H9 (cell line): Measurements from ENCODE around the gene TOM1L2. TPM values are rescaled to one million over a fixed set of nuclear protein-coding genes. Genes with fewer than 3 reads are reported as not detected.

Experiments used
- DNase-seq: peaks from one replicate; pipeline ENCODE4 v3.0.0-alpha.2; 2017
- H2AFZ ChIP-seq: one replicate; pipeline ENCODE4 v1.6.1; 2013; ENCODE audit warnings: mild to moderate bottlenecking, low read length, control low read depth, moderate library complexity
- H2AK5ac ChIP-seq: 2 replicates; pipeline ENCODE4 v1.6.1; 2013; ENCODE audit warnings: low read length, control low read depth, mixed read lengths; ENCODE audit not compliant: insufficient read length
- H2BK120ac ChIP-seq: one replicate; pipeline ENCODE4 v1.6.1; 2013; ENCODE audit warnings: low read depth, mild to moderate bottlenecking, low read length, control low read depth, inconsistent platforms; ENCODE audit not compliant: poor library complexity, severe bottlenecking
- H2BK12ac ChIP-seq: 2 replicates; pipeline ENCODE4 v1.6.1; 2013; ENCODE audit warnings: low read length, control low read depth, mixed read lengths, low read depth; ENCODE audit not compliant: insufficient read length
- H2BK15ac ChIP-seq: 2 replicates; pipeline ENCODE4 v1.6.1; 2013; ENCODE audit warnings: low read depth, low read length, control low read depth
- H2BK20ac ChIP-seq: one replicate; pipeline ENCODE4 v1.6.1; 2013; ENCODE audit warnings: low read depth, mild to moderate bottlenecking, low read length, control low read depth, inconsistent platforms; ENCODE audit not compliant: poor library complexity, severe bottlenecking
- H2BK5ac ChIP-seq: 2 replicates; pipeline ENCODE4 v1.6.1; 2013; ENCODE audit warnings: low read length, control low read depth, mixed read lengths; ENCODE audit not compliant: insufficient read length
- H3K14ac ChIP-seq: 2 replicates; pipeline ENCODE4 v1.6.1; 2013; ENCODE audit warnings: low read length, control low read depth; ENCODE audit not compliant: insufficient read depth
- H3K18ac ChIP-seq: 2 replicates; pipeline ENCODE4 v1.6.1; 2013; ENCODE audit warnings: low read depth, mild to moderate bottlenecking, mixed read lengths, low read length, control low read depth; ENCODE audit not compliant: insufficient read length
- H3K23ac ChIP-seq: 2 replicates; pipeline ENCODE4 v1.6.1; 2013; ENCODE audit warnings: low read length, control low read depth, mixed read lengths, low read depth; ENCODE audit not compliant: insufficient read length
- H3K23me2 ChIP-seq: 2 replicates; pipeline ENCODE4 v1.6.1; 2013; ENCODE audit warnings: low read depth, mild to moderate bottlenecking, mixed read lengths, low read length, control low read depth; ENCODE audit not compliant: insufficient read length, poor library complexity, severe bottlenecking
- H3K27ac ChIP-seq: 2 replicates; pipeline ENCODE4 v1.5.1; 2013; ENCODE audit warnings: low read length, control low read depth, mixed read lengths, low read depth; ENCODE audit not compliant: insufficient read length
- H3K27me3 ChIP-seq: 2 replicates; pipeline ENCODE4 v1.6.1; 2013; ENCODE audit warnings: low read length, control low read depth, inconsistent platforms; ENCODE audit not compliant: insufficient read depth
- H3K4ac ChIP-seq: 2 replicates; pipeline ENCODE4 v1.6.1; 2013; ENCODE audit warnings: low read depth, mild to moderate bottlenecking, control low read depth, inconsistent platforms, low read length, moderate library complexity
- H3K4me1 ChIP-seq: 2 replicates; pipeline ENCODE4 v1.6.1; 2013; ENCODE audit warnings: low read length, control low read depth, inconsistent platforms; ENCODE audit not compliant: insufficient read depth
- H3K4me2 ChIP-seq: 2 replicates; pipeline ENCODE4 v1.6.1; 2013; ENCODE audit warnings: low read length, control low read depth, mixed read lengths; ENCODE audit not compliant: insufficient read length, insufficient read depth
- H3K56ac ChIP-seq: 2 replicates; pipeline ENCODE4 v1.6.1; 2013; ENCODE audit warnings: low read depth, mild to moderate bottlenecking, mixed read lengths, low read length, control low read depth; ENCODE audit not compliant: insufficient read length
- H3K79me1 ChIP-seq: 2 replicates; pipeline ENCODE4 v1.6.1; 2013; ENCODE audit warnings: low read depth, mild to moderate bottlenecking, moderate library complexity, low read length, control low read depth, inconsistent platforms; ENCODE audit not compliant: insufficient read depth, poor library complexity, severe bottlenecking
- H3K79me2 ChIP-seq: 2 replicates; pipeline ENCODE4 v1.6.1; 2013; ENCODE audit warnings: low read length, control low read depth, inconsistent platforms; ENCODE audit not compliant: insufficient read depth
- H3K9ac ChIP-seq: 2 replicates; pipeline ENCODE4 v1.6.1; 2013; ENCODE audit warnings: low read length, control low read depth, mixed read lengths; ENCODE audit not compliant: insufficient read length; ENCODE audit errors: extremely low read depth
- H3K9me3 ChIP-seq: one replicate; pipeline ENCODE4 v1.6.1; 2013; ENCODE audit warnings: low read depth, low read length, inconsistent platforms; ENCODE audit not compliant: control insufficient read depth
- H3T11ph ChIP-seq: one replicate; pipeline ENCODE4 v1.6.1; 2013; ENCODE audit warnings: mild to moderate bottlenecking, low read length, control low read depth, inconsistent platforms
- H4K20me1 ChIP-seq: one replicate; pipeline ENCODE4 v1.6.1; 2013; ENCODE audit not compliant: control insufficient read depth, insufficient read length, insufficient read depth
- H4K5ac ChIP-seq: 2 replicates; pipeline ENCODE4 v1.6.1; 2013; ENCODE audit warnings: low read depth, mild to moderate bottlenecking, mixed read lengths, low read length, control low read depth; ENCODE audit not compliant: insufficient read length
- H4K8ac ChIP-seq: replicated peaks from 2 replicates; pipeline ENCODE4 v1.6.1; 2013; ENCODE audit warnings: low read length, control low read depth, mixed read lengths, low read depth; ENCODE audit not compliant: insufficient read length
- H4K91ac ChIP-seq: 2 replicates; pipeline ENCODE4 v1.6.1; 2013; ENCODE audit warnings: low read depth, mild to moderate bottlenecking, moderate library complexity, mixed read lengths, low read length, control low read depth; ENCODE audit not compliant: insufficient read length
- H3K27ac Mint-ChIP-seq, 3 experiments: 2 replicates in 2 of 3; 3 replicates in 1 of 3; pipeline ENCODE4 v1.8.0; 2020 to 2021; ENCODE audit warnings: mixed read lengths in 3 of 3, mild to moderate bottlenecking in 1 of 3, moderate library complexity in 1 of 3
- H3K27me3 Mint-ChIP-seq: 2 replicates; pipeline ENCODE4 v1.8.0; 2021; ENCODE audit warnings: low read depth, mild to moderate bottlenecking, moderate library complexity, mixed read lengths
- H3K36me3 Mint-ChIP-seq, 3 experiments: 2 replicates in 2 of 3; 3 replicates in 1 of 3; pipeline ENCODE4 v1.8.0; 2020 to 2021; ENCODE audit warnings: low read depth in 3 of 3, mixed read lengths in 3 of 3; ENCODE audit not compliant: insufficient read depth in 1 of 3
- H3K4me1 Mint-ChIP-seq, 2 experiments: 2 replicates each; pipeline ENCODE4 v1.8.0; 2020; ENCODE audit warnings: mixed read lengths in 2 of 2
- H3K4me3 Mint-ChIP-seq, 2 experiments: 2 replicates in 1 of 2; 3 replicates in 1 of 2; pipeline ENCODE4 v1.8.0; 2020 to 2021; ENCODE audit warnings: mild to moderate bottlenecking in 2 of 2, mixed read lengths in 2 of 2, moderate library complexity in 1 of 2
- H3K9me3 Mint-ChIP-seq, 2 experiments: 2 replicates in 1 of 2; 3 replicates in 1 of 2; pipeline ENCODE4 v1.8.0; 2020; ENCODE audit warnings: mild to moderate bottlenecking in 2 of 2, mixed read lengths in 2 of 2, moderate library complexity in 1 of 2
- CTCF ChIP-seq: fragments of 200-600 bp; sonication (generic); conservative IDR thresholded peaks from 3 replicates; pipeline ENCODE4 v1.8.0; 2021; ENCODE audit warnings: antibody characterized with exemption, mild to moderate bottlenecking
- WGBS: extraction: QIAGEN DNeasy Blood & Tissue Kit; methylation state at CpG from one replicate; pipeline ENCODE4 v1.1.7; 2013; ENCODE audit warnings: missing lambda C conversion rate, low lambda C conversion rate, mixed read lengths; ENCODE audit not compliant: insufficient read length; ENCODE audit errors: extremely low coverage; 5-methylcytosine and 5-hydroxymethylcytosine counted together
- total RNA-seq: library from RNA; stranded (reverse); gene quantifications from 2 replicates; pipeline ENCODE4 v1.2.1, GENCODE V29; 2021

The TOM1L2 gene
- total RNA-seq, 1 experiment from 2014 or later = 4.6 TPM

GRCh38 chr17:17931159-17931558 is 41.0 kb downstream of the TOM1L2 start:
- H3K4me3 Mint-ChIP-seq = no peak overlapping the region
- H3T11ph ChIP-seq = no peak overlapping the region
- no peaks in the 10 kb centered on the region for H3K9me3 Mint-ChIP-seq
- no peak overlapping the region for H4K91ac ChIP-seq
- WGBS = 100% methylated on average over 1 of the region's 2 CpGs
- DNase-seq = no peak
- H3K56ac ChIP-seq = no peak overlapping the region
- H4K20me1 ChIP-seq = no peaks in the 10 kb centered on the region
- H2BK5ac ChIP-seq = no peak overlapping the region
- H3K27me3 Mint-ChIP-seq = no peaks in the 10 kb centered on the region; the same call in 1 of the 2 replicates
- H3K4me2 ChIP-seq = no peak overlapping the region
- no peak overlapping the region for H3K18ac ChIP-seq
- no peaks in the 10 kb centered on the region for H3K79me2 ChIP-seq
- H2AFZ ChIP-seq = no peak overlapping the region
- no peak overlapping the region for H2BK12ac ChIP-seq
- H3K4ac ChIP-seq = no peak overlapping the region
- H3K4me1 Mint-ChIP-seq = peaks cover 11 to 16% of the 10 kb centered on the region in 2 experiments
- no peaks in the 10 kb centered on the region for H3K9me3 ChIP-seq
- H3K14ac ChIP-seq = no peak overlapping the region
- H4K5ac ChIP-seq = no peak overlapping the region
- H2AK5ac ChIP-seq = no peak overlapping the region
- H3K27ac Mint-ChIP-seq = no peak overlapping the region
- no peaks in the 10 kb centered on the region for H3K36me3 Mint-ChIP-seq
- no peak overlapping the region for H3K23ac ChIP-seq
- H3K79me1 ChIP-seq = no peaks in the 10 kb centered on the region
- no peaks in the 10 kb centered on the region for H3K27me3 ChIP-seq
- no peak overlapping the region for H2BK15ac ChIP-seq
- no peak overlapping the region for H2BK20ac ChIP-seq
- no peak overlapping the region for H3K27ac ChIP-seq
- H3K4me1 ChIP-seq = no peaks in the 10 kb centered on the region; the same call in 1 of the 2 replicates
- H2BK120ac ChIP-seq = no peak overlapping the region
- no peak overlapping the region for H3K9ac ChIP-seq
- H3K23me2 ChIP-seq = no peaks in the 10 kb centered on the region
- no peak overlapping the region for H4K8ac ChIP-seq
- TF ChIP-seq CTCF = no peak
